ENCODE results near the gene MTF1.
"Not testable (repeated sequence)": the region's sequence is repeated elsewhere in the genome, so short reads cannot be mapped to it uniquely, and the experiment has no call there.

The MTF1 gene

GRCh38 chr1:37792943-37793686 is 66.3 kb downstream of the MTF1 start:
- DNase-seq = peak; percentile 13

GRCh38 chr1:37782491-37782890 is 76.9 kb downstream of the MTF1 start:
- DNase-seq = no peak

GRCh38 chr1:37778654-37779053 is 80.7 kb downstream of the MTF1 start:
- no peak for DNase-seq

- no peak for DNase-seq
Measured at GRCh38 chr1:37776946-37777516, 82.4 kb downstream of the MTF1 start.

GRCh38 chr1:37771440-37771839 is 88.0 kb downstream of the MTF1 start:
- not testable (repeated sequence) for DNase-seq

GRCh38 chr1:37767488-37767887 is 91.9 kb downstream of the MTF1 start:
- no peak for DNase-seq

- DNase-seq = peak; percentile 51
Measured at GRCh38 chr1:37765916-37766664, 93.3 kb downstream of the MTF1 start.

GRCh38 chr1:37764888-37765441 is 94.4 kb downstream of the MTF1 start, which contains the start of gene EPHA10:
Gene EPHA10, minus strand, starts transcription at chr1:37765120. Its CDS starts 54 bp downstream, at chr1:37765066.
- DNase-seq = peak; percentile 89

- DNase-seq = peak; percentile 84
Measured at GRCh38 chr1:37764414-37764825, 95.0 kb downstream of the MTF1 start.

- DNase-seq = no peak
Measured at GRCh38 chr1:37763791-37764413, 95.5 kb downstream of the MTF1 start.

GRCh38 chr1:37762516-37762915 is 96.9 kb downstream of the MTF1 start:
- DNase-seq = no peak

GRCh38 chr1:37761416-37762095 is 97.8 kb downstream of the MTF1 start:
- DNase-seq = no peak
